IMR-90 (cell line): ENCODE data around the gene VPS35. TPM values are rescaled to one million over a fixed set of nuclear protein-coding genes. Genes with fewer than 3 reads are reported as not detected.

ENCODE experiments used
- ATAC-seq: fragments of 200-7000 bp; cut with Tn5 transposase; 2 replicates; pipeline ENCODE4 v1.9.1; 2020; ENCODE audit warnings: low read depth, mild to moderate bottlenecking, moderate library complexity
- BruUV-seq: library from RNA; stranded (reverse); fragments of 400-500 nt; replicated peaks from 2 replicates; lab custom pipeline; 2021; lab: Mats Ljungman, UMichigan
- CTCF ChIA-PET: fragments of 300-600 bp; formaldehyde crosslinking; extraction: SDS; loops from one replicate; lab custom pipeline; 2021; ENCODE audit warnings: antibody characterized with exemption; lab: Yijun Ruan, JAX
- POLR2A ChIA-PET: fragments of 300-600 bp; sonication (Branson Sonifier 250); formaldehyde crosslinking; loops from one replicate; lab custom pipeline; 2022; ENCODE audit warnings: antibody characterized with exemption; ENCODE audit not compliant: unreplicated experiment; lab: Charles Lee
- DNase-seq: peaks from one replicate; pipeline ENCODE4 v3.0.0; 2013
- H2AFZ ChIP-seq: replicated peaks from 2 replicates; pipeline ENCODE3; 2013; ENCODE audit warnings: low read length, mild to moderate bottlenecking; ENCODE audit not compliant: poor library complexity
- H2AK5ac ChIP-seq: 2 replicates; pipeline ENCODE4 v1.6.1; 2013; ENCODE audit warnings: low read depth, low read length, inconsistent platforms
- H2AK9ac ChIP-seq: replicated peaks from 2 replicates; pipeline ENCODE3; 2013; ENCODE audit warnings: mild to moderate bottlenecking, low read depth, low read length, moderate library complexity; ENCODE audit not compliant: poor library complexity
- H2BK120ac ChIP-seq: 2 replicates; pipeline ENCODE4 v1.6.1; 2013; ENCODE audit warnings: low read depth, low read length, inconsistent platforms
- H2BK15ac ChIP-seq: 3 replicates; pipeline ENCODE4 v1.6.1; 2013; ENCODE audit warnings: low read depth, low read length, inconsistent platforms
- H2BK20ac ChIP-seq: 2 replicates; pipeline ENCODE4 v1.6.1; 2013; ENCODE audit warnings: low read depth, mild to moderate bottlenecking, inconsistent platforms, low read length, moderate library complexity
- H2BK5ac ChIP-seq: 2 replicates; pipeline ENCODE4 v1.6.1; 2013; ENCODE audit warnings: mild to moderate bottlenecking, low read depth, low read length, inconsistent platforms; ENCODE audit not compliant: poor library complexity, severe bottlenecking
- H3K14ac ChIP-seq: replicated peaks from 2 replicates; pipeline ENCODE4 v1.6.1; 2013; ENCODE audit warnings: low read depth, low read length, inconsistent platforms
- H3K18ac ChIP-seq: 2 replicates; pipeline ENCODE4 v1.6.1; 2013; ENCODE audit warnings: low read depth, low read length, control low read depth
- H3K23ac ChIP-seq: 2 replicates; pipeline ENCODE4 v1.6.1; 2013; ENCODE audit warnings: low read depth, low read length, inconsistent platforms
- H3K27ac ChIP-seq: 2 replicates; pipeline ENCODE4 v1.5.1; 2013; ENCODE audit warnings: mild to moderate bottlenecking, control low read depth, low read length; ENCODE audit not compliant: insufficient read depth
- H3K27me3 ChIP-seq: 2 replicates; pipeline ENCODE4 v1.6.1; 2013; ENCODE audit warnings: low read length; ENCODE audit not compliant: control insufficient read depth, insufficient read depth
- H3K36me3 ChIP-seq: 2 replicates; pipeline ENCODE4 v1.6.1; 2013; ENCODE audit warnings: low read length, mixed read lengths; ENCODE audit not compliant: control insufficient read depth, insufficient read depth
- H3K4ac ChIP-seq: 2 replicates; pipeline ENCODE4 v1.6.1; 2013; ENCODE audit warnings: low read depth, low read length, inconsistent platforms
- H3K4me1 ChIP-seq: 2 replicates; pipeline ENCODE4 v1.6.1; 2013; ENCODE audit warnings: low read length, mixed read lengths; ENCODE audit not compliant: control insufficient read depth, insufficient read depth
- H3K4me2 ChIP-seq: 2 replicates; pipeline ENCODE4 v1.6.1; 2013; ENCODE audit warnings: low read depth, mild to moderate bottlenecking, control low read depth, low read length, moderate library complexity
- H3K4me3 ChIP-seq: 2 replicates; pipeline ENCODE4 v1.5.1; 2013; ENCODE audit warnings: low read depth, mild to moderate bottlenecking, control low read depth, low read length, moderate library complexity; ENCODE audit not compliant: insufficient read depth
- H3K56ac ChIP-seq: 2 replicates; pipeline ENCODE4 v1.6.1; 2013; ENCODE audit warnings: low read length, inconsistent platforms; ENCODE audit not compliant: insufficient read depth; ENCODE audit errors: extremely low read depth
- H3K79me1 ChIP-seq, 2 experiments: 2 replicates each; pipeline ENCODE4 v1.6.1; 2013; ENCODE audit warnings: low read length in 2 of 2, inconsistent platforms in 1 of 2, low read depth in 1 of 2
- H3K9ac ChIP-seq: 2 replicates; pipeline ENCODE4 v1.6.1; 2013; ENCODE audit warnings: low read depth, low read length, control low read depth
- H3K9me1 ChIP-seq: 2 replicates; pipeline ENCODE4 v1.6.1; 2013; ENCODE audit warnings: low read length, inconsistent platforms; ENCODE audit not compliant: insufficient read depth
- H3K9me3 ChIP-seq: 2 replicates; pipeline ENCODE4 v1.6.1; 2013; ENCODE audit warnings: low read length; ENCODE audit not compliant: control insufficient read depth, insufficient read depth
- H4K20me1 ChIP-seq: 2 replicates; pipeline ENCODE4 v1.6.1; 2013; ENCODE audit warnings: low read length, inconsistent platforms; ENCODE audit not compliant: insufficient read depth
- H4K5ac ChIP-seq: 2 replicates; pipeline ENCODE4 v1.6.1; 2013; ENCODE audit warnings: mild to moderate bottlenecking, low read depth, low read length, control low read depth
- H4K8ac ChIP-seq, 2 experiments: 2 replicates each; pipeline ENCODE4 v1.6.1; 2013; ENCODE audit warnings: low read depth in 2 of 2, low read length in 2 of 2, control low read depth in 1 of 2, inconsistent platforms in 1 of 2
- H4K91ac ChIP-seq: 2 replicates; pipeline ENCODE4 v1.6.1; 2013; ENCODE audit warnings: low read depth, low read length, inconsistent platforms; ENCODE audit not compliant: insufficient read depth
- BHLHE40 ChIP-seq: fragments of 150-350 bp; IDR thresholded peaks from 2 replicates; pipeline ENCODE4 v1.6.1; 2016; ENCODE audit warnings: mild to moderate bottlenecking, low read depth, low read length
- CEBPB ChIP-seq: IDR thresholded peaks from 2 replicates; pipeline ENCODE4 v1.6.1; 2012; ENCODE audit warnings: low read depth, low read length, improper control_type of control experiment
- CHD1 ChIP-seq: IDR thresholded peaks from 2 replicates; pipeline ENCODE4 v1.6.1; 2012; ENCODE audit warnings: low read depth, low read length, improper control_type of control experiment
- FOS ChIP-seq: fragments of 150-350 bp; IDR thresholded peaks from 2 replicates; pipeline ENCODE4 v1.6.1; 2016; ENCODE audit warnings: low read depth, low read length
- MAFK ChIP-seq: IDR thresholded peaks from 2 replicates; pipeline ENCODE4 v1.6.1; 2012; ENCODE audit warnings: low read depth, low read length, improper control_type of control experiment
- MAZ ChIP-seq: IDR thresholded peaks from 2 replicates; pipeline ENCODE4 v1.6.1; 2012; ENCODE audit warnings: low read depth, mild to moderate bottlenecking, low read length, improper control_type of control experiment, moderate library complexity, borderline replicate concordance
- MXI1 ChIP-seq: IDR thresholded peaks from 2 replicates; pipeline ENCODE4 v1.6.1; 2012; ENCODE audit warnings: low read depth, mild to moderate bottlenecking, low read length, moderate library complexity, borderline replicate concordance
- NFE2L2 ChIP-seq: fragments of 150-350 bp; IDR thresholded peaks from 2 replicates; pipeline ENCODE4 v1.6.1; 2016; ENCODE audit warnings: low read depth, mild to moderate bottlenecking, low read length
- POLR2A ChIP-seq: IDR thresholded peaks from 2 replicates; pipeline ENCODE4 v1.6.1; 2012; ENCODE audit warnings: mild to moderate bottlenecking, low read depth, low read length
- RAD21 ChIP-seq: IDR thresholded peaks from 2 replicates; pipeline ENCODE4 v1.6.1; 2012; ENCODE audit warnings: low read length, improper control_type of control experiment
- RCOR1 ChIP-seq: IDR thresholded peaks from 2 replicates; pipeline ENCODE4 v1.6.1; 2012; ENCODE audit warnings: mild to moderate bottlenecking, low read length, improper control_type of control experiment; ENCODE audit not compliant: insufficient replicate concordance
- RFX5 ChIP-seq: IDR thresholded peaks from 2 replicates; pipeline ENCODE4 v1.8.0; 2012; ENCODE audit warnings: low read depth, mild to moderate bottlenecking, low read length, moderate library complexity
- SMC3 ChIP-seq: fragments of 150-350 bp; IDR thresholded peaks from 2 replicates; pipeline ENCODE4 v1.6.1; 2016; ENCODE audit warnings: low read depth, mild to moderate bottlenecking, antibody characterized with exemption, low read length, moderate library complexity
- WGBS, 2 experiments: methylation state at CpG; one replicate each; pipeline versions ENCODE4 v1.1.5 to v1.1.7; 2013; ENCODE audit warnings: missing lambda C conversion rate in 2 of 2; ENCODE audit not compliant: insufficient read length in 1 of 2; ENCODE audit errors: extremely low coverage in 2 of 2; 5-methylcytosine and 5-hydroxymethylcytosine counted together
- dilution Hi-C: fragments of 300-500 bp; cut with HindIII; formaldehyde crosslinking; loops from one replicate; pipeline ENCODE4 v1.14.3; 2018; ENCODE audit warnings: low sequenced_read_pairs; ENCODE audit not compliant: unreplicated experiment
- in situ Hi-C: fragments of 300-500 bp; cut with MboI; formaldehyde crosslinking; loops from 3 replicates; pipeline ENCODE4 v1.14.3; 2019; ENCODE audit warnings: low sequenced_read_pairs, inconsistent platforms, mixed read lengths
- intact Hi-C: fragments of 100-400 bp; cut with micrococcal nuclease; formaldehyde crosslinking; loops from 2 replicates; pipeline ENCODE4 v1.10.0; 2022
- polyA plus RNA-seq, 3 experiments: library from polyadenylated mRNA; depleted of rRNA; stranded (reverse); fragments of >200 nt; gene quantifications; 2 replicates each; pipeline ENCODE4 v1.2.3, GENCODE V29; 2012; ENCODE audit warnings: low replicate concordance in 1 of 3
- total RNA-seq: library from RNA; depleted of rRNA; stranded (reverse); fragments of >200 nt; gene quantifications from 2 replicates; pipeline ENCODE4 v1.2.3, GENCODE V29; 2012
- TF ChIP-seq, protein P1 (sequence below): fragments of 150-350 bp; IDR thresholded peaks from 2 replicates; pipeline ENCODE4 v1.6.1; 2016; ENCODE audit warnings: low read depth, mild to moderate bottlenecking, low read length, moderate library complexity, borderline replicate concordance
- TF ChIP-seq, protein P2 (sequence below): fragments of 150-350 bp; IDR thresholded peaks from 2 replicates; pipeline ENCODE4 v1.6.1; 2017; ENCODE audit warnings: mild to moderate bottlenecking, antibody characterized with exemption, low read length, low read depth
- TF ChIP-seq, protein P3 (sequence below): conservative IDR thresholded peaks from 2 replicates; pipeline ENCODE4 v1.5.1; 2012; ENCODE audit warnings: mild to moderate bottlenecking, low read depth, low read length, improper control_type of control experiment

Gene VPS35
- total and polyA plus RNA-seq, 2 of the 4 experiments (the other 2 are of a cell fraction): 42.3 to 89.4 TPM

DNA sequence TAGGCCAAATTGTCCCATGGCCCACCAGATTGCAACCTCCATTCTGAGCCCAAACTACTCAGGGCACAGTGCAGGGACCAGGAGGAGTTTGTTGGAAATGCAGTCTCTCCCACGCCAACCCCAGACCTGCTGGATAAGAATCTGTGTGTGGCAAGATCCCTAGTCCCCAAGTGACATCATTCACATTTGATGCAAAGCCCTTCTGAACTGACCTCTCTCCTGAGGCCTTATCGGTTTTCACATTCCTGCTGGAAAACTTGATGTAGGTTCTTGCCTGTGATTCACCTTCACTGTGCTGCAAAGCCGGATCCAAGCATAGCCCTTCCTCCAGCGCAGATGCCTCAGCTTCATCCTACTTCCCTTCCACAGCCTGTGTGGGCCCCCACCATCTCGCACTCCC lies 61.2 kb downstream of the VPS35 start:
- Histone ChIP-seq H2AFZ (no peak overlapping the region), H3K36me3 (no peaks in the 10 kb centered on the region), H3K4me2 (no peak overlapping the region), H2BK15ac (no peak overlapping the region), H3K27ac (no peak overlapping the region), H2BK120ac (no peak overlapping the region), H2BK20ac (no peak overlapping the region), H2AK9ac (no peak overlapping the region), H3K14ac (no peak overlapping the region), H4K91ac (no peak overlapping the region), H3K9me3 (no peaks in the 10 kb centered on the region), H4K5ac (no peak overlapping the region), H3K18ac (no peak overlapping the region), H3K9ac (no peak overlapping the region), H3K4me1 (peaks cover 8% of the 10 kb centered on the region), H3K4me3 (no peak overlapping the region), H3K9me1 (peaks cover 8% of the 10 kb centered on the region; the same call in 1 of the 2 replicates), H4K20me1 (no peaks in the 10 kb centered on the region), H3K4ac (no peak overlapping the region), H3K56ac (no peak overlapping the region), H2AK5ac (no peak overlapping the region), H2BK5ac (no peak overlapping the region), H4K8ac (no peak overlapping the region), H3K79me1 (no peaks in the 10 kb centered on the region), H3K23ac (no peak overlapping the region), H3K27me3 (no peaks in the 10 kb centered on the region)
- in situ Hi-C loops: no loop called here
- intact Hi-C loops: no loop called here
- POLR2A ChIA-PET: no interaction called here
- TF ChIP-seq, protein P1, sequence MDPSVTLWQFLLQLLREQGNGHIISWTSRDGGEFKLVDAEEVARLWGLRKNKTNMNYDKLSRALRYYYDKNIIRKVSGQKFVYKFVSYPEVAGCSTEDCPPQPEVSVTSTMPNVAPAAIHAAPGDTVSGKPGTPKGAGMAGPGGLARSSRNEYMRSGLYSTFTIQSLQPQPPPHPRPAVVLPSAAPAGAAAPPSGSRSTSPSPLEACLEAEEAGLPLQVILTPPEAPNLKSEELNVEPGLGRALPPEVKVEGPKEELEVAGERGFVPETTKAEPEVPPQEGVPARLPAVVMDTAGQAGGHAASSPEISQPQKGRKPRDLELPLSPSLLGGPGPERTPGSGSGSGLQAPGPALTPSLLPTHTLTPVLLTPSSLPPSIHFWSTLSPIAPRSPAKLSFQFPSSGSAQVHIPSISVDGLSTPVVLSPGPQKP: no peak
- TF ChIP-seq, protein P2, sequence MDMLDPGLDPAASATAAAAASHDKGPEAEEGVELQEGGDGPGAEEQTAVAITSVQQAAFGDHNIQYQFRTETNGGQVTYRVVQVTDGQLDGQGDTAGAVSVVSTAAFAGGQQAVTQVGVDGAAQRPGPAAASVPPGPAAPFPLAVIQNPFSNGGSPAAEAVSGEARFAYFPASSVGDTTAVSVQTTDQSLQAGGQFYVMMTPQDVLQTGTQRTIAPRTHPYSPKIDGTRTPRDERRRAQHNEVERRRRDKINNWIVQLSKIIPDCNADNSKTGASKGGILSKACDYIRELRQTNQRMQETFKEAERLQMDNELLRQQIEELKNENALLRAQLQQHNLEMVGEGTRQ: no peak
- TF ChIP-seq FOS (no peak), SMC3 (no peak), POLR2A (no peak), CHD1 (no peak), BHLHE40 (no peak), NFE2L2 (no peak), CEBPB (no peak), RAD21 (no peak), MXI1 (no peak), MAZ (no peak), MAFK (no peak), RFX5 (no peak), RCOR1 (no peak)
- TF ChIP-seq, protein P3, sequence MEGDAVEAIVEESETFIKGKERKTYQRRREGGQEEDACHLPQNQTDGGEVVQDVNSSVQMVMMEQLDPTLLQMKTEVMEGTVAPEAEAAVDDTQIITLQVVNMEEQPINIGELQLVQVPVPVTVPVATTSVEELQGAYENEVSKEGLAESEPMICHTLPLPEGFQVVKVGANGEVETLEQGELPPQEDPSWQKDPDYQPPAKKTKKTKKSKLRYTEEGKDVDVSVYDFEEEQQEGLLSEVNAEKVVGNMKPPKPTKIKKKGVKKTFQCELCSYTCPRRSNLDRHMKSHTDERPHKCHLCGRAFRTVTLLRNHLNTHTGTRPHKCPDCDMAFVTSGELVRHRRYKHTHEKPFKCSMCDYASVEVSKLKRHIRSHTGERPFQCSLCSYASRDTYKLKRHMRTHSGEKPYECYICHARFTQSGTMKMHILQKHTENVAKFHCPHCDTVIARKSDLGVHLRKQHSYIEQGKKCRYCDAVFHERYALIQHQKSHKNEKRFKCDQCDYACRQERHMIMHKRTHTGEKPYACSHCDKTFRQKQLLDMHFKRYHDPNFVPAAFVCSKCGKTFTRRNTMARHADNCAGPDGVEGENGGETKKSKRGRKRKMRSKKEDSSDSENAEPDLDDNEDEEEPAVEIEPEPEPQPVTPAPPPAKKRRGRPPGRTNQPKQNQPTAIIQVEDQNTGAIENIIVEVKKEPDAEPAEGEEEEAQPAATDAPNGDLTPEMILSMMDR: no peak
- no CpG with 5 or more reads among the region's 5 CpGs for WGBS, 2 experiments
- no peak for ATAC-seq
- dilution Hi-C loops: no loop called here
- no TSS peak for BruUV-seq
- CTCF ChIA-PET: no interaction called here
- DNase-seq: peak; percentile 25
